NCI-H1417 (cell line): Measurements from ENCODE around the gene ABI3BP.

ENCODE experiments used
- DNase-seq, 3 experiments: peaks; one replicate each; lab custom pipeline; 2025; lab: John Stamatoyannopoulos, UW

The ABI3BP gene

DNA sequence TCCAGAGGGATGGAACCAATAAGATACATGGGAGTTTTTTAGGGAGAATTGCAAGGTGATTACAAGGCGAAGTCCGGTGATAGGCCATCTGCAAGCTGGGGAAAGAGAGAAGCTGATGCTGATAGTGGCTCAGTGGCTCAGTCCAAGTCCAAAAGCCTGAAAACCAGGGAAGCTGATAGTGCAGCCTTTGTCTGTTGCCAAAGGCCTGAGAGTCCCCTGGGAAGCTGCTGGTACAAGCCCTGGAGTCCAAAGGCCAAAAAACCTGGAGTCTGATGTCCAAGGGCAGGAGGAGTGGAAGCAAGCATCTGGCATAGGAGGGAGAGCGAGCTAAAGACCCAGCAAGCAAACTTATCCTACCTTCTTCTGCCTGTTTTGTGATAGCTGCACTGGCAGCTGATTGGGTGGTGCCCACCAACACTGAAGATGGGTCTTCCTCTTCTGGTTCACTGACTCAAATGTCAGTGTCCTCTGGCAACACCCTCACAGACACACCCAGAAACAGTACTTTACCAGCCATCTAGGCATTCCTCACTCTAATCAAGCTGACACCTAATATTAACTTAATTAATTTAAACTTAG lies 267.2 kb downstream of the ABI3BP start:
- no peak for DNase-seq

DNA sequence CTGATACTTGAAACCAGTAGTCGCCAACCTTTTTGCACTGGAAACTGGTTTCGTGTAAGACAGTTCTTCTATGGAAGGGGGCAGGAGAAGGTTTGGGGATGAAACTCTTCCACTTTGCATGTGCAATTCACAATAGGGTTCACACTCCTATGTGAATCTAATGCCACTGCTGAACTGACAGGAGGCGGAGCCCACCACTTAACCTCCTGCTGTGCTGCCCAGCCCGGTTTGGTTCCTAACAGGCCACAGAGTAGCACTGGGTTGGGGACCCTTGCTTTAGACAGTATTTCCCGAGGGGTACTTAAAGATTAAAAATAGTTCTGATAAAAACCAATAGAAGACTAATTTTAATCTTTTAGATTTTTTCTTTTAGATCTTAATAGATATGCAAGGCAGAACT lies 272.8 kb downstream of the ABI3BP start:
- peak in 2 of 3 experiments; percentile 9 to 49 for DNase-seq

DNA sequence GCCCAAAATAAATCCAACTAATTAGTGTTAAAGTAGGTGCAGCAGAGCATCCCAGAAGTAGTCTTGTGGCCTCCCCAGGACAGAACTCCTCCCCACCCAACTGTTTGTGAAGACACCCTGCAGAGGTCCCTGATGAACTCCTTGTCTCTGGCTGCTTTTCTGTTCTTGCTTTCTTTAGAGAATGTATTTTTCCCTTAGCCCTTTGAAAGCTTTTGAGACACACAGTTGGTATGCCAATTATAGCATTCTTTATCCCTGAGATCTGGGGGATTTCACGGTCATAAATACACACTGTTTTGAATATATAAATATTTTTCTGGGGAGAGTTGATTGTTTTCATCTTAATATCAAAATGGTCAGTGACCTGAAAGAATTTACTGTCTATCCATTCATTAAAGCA lies 274.1 kb downstream of the ABI3BP start:
- no peak for DNase-seq

DNA sequence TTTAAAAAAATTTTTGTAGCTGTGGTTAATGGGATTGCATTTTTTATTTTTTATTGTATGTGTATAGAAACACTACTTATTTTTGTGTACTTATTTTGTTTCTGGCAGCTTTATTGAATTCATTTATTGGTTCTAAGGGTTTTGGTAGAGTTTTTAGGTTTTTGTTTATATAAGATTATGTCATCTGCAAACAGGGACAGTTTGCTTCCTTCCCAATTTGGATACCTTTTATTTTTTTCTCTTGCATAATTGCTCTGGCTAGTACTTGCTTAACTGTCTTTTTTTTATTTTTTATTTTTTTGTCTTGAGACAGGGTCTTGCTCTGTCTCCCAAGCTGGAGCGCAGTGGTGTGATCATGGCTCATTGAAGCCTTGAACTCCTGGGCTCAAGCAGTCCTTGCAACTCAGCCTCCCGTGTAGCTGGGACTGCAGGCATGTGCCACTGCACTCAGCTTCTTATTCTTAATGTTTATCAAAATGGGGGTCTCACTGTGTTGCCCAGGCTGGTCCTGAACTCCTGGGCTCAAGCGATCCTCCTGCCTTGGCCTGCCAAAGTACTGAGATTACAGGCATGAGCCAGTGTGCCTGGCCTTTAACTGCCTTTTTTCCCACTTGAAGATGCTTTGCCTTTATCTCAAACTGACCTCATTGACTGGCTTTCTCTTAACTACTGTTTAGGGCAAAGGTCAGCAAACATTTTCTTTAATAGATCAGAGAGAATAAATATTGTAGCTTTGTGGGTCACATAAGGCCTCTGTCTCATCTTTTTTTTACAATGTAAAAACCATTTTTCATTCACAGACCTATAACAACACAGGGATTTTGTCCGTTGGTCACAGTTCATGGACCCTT lies 275.4 kb downstream of the ABI3BP start:
- DNase-seq = no peak

DNA sequence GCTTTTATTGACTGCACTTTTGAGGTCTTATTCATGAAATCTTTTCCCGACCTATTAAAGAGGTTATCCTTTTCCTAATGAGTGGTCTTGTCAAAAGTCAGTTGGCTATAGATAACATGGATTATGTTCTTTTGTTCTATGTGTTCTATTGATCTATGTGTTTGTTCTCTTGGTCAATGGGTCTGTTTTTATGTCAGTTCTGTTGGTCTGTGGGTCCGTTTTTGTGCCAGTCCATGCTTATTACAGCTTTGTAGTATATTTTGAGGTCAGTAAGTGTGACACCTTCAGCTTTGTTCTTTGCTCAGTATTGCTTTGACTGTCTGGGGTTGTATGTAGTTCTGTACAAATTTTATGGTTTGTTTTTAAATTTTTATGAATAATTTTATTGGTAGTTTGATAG lies 276.2 kb downstream of the ABI3BP start:
- DNase-seq = no peak

DNA sequence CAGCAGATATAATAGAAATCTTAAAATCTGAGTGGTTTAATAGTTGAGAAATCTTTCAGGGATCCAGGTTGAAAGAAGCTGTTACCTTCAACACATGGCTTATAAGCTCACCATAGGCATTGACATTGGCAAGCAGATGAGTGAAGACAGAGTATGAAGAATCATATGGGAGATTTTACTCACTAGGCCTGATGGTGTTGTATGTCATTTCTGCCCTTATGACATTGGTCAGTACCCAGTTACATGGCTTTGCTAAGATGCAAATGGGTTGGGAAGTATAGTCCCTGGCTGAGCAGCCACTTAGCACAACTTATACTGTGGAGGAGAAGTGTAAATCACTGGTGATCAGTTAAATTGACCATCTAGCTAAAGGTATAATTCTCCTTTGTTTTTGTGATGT lies 278.0 kb downstream of the ABI3BP start:
- DNase-seq = no peak

DNA sequence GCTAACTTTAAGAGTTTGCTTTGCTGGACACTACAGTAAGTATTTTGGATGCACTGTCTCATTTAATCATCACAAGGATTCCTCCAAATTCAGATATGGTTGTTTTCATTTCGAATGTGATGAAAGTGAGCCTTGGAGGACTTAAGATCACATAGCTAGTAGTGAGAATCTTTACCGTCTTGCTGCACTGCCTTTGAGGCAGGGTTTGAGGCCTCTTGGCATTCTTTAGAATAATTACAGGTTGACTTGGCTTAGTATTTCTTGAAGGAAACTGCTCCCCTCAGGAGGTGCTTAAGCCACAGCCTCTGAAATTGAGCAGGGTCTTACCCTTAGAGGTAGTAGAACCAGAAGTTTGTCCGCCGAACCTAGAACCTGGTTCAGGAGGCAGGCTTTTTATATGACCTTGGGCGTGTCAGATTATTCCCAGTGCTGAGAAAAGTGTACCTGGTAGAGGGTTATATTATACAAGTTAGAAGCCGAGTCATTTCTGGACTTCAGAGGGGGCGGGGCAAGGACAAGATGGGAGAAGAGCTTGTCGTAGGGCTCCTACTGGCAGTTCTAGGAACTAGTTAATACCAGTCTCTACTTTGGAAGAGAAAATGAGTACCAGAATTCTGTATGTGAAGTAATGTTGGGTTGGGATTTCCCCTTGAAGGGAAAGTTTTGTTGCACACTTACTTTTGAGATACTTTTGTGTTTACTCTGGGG lies 282.8 kb downstream of the ABI3BP start:
- peak in 2 of 3 experiments; percentile 39 to 58 for DNase-seq

DNA sequence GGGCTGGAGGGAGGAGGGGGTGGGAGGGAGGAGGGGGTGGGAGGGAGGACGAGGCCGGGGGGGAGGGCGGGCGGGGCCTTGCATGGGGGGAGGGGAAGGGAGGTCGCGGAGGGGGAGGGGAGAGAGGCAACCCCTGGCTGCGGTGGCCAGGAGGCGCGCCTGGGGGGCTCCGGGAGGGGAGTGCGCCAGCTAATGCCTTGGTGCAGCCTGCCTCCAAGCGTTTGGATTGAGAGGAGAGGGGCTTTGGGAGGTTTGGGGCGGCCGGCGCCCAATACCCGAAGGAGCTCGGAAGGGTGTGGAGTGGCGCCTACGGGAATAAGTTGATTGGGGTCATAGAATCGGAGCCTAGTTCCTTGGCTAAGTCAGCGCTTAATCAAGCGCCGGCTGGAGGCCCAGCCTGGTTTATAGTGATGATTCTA lies 283.4 kb downstream of the ABI3BP start:
- peak in 2 of 3 experiments; percentile 73 to 78 for DNase-seq

DNA sequence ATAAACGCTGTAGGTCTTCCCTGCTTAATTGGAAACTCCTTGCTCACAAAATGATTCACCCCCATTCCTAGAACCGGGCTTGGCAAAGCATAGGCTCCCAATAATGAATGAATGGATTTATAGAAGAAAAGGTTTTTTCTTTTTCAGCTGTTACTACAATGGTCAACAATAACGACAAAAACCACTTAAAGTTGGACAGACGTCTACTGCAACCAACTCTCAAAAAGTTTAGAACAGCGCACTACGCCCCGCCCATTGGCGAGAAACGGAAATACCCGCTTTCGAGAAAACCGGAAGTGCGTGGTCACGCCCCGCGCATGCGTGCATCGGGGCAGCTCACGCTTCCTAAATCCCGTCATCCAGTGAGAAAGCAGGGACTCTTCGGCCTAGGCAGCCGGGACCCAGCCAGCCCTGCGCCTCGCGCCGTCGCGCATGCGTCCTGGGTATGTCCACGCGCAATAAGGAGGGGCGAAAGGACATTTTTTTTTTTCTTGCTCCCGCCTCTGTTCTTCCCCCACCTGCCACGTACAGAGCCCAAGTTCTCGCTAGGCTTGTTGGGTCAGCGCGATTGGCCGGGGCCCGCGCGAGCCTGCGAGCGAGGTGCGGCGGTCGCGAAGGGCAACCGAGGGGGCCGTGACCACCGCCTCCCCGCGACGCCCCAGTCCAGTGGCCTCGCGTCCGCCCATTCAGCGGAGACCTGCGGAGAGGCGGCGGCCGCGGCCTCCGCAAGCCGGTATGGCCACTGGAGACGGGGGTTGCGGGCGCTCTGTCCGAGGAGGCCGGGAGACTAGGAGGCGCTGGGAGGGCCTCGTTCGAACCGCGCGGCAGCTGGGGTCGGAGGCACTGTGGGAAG lies 284.0 kb downstream of the ABI3BP start, which contains the start of gene TFG:
Gene TFG (plus strand): TSS at position 506 of the 853 bp plus-strand sequence. CDS start 4,192 bp downstream, outside the sequence.
- peak; percentile 98 to 99 (median 98) for DNase-seq

DNA sequence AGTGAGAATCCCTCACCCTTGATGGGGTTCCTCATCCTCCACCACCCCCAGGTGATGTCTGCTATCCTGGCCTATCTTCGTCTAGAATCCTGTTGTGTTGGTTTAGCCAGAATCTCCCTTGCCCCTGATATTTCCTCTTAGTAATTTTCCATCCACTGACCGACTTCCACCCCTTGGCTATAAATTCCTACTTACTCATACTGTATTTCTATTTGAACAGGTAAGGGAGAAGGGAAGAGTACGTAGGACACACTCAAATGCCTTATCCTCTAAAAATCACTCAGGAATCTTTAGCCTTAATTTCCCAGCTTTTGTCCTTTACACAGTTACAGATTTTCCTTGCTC lies 284.6 kb downstream of the ABI3BP start:
- no peak for DNase-seq

DNA sequence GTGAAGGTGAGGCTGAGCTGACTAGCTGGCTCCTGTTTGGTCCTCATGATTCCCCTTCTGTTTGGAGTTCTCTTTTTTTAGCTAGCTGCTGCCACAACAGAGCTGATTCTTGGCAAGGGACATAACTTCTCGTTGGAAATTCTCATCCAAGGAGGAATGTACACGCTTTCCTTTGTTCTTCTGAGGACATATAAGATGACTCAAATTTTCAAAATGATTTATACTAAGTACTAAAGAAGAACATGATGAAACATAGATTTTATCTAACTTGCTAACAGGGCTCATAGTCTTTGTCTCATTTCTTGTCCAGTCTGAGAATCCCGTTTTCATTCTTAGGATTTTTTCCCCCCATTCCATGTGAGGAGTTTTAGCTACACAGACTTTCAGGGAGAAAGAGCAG lies 286.9 kb downstream of the ABI3BP start:
- no peak for DNase-seq

DNA sequence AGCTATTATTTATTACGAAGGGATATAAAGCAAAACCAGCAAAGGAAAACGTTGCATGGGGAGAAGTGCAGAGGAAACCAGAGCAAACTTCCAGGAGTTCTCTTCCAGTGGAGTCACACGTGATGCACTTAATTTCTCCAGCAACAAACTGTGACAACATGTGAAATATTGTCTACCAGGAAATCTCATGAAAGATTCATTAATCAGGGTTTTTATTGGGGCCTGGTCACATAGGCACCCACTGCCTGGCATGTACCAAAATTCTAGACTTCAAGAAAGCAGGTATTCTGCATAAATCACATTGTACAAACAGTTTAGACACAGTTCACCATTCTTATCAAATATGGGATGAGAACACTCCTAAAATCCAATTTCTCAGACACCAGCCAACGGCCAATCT lies 289.4 kb downstream of the ABI3BP start:
- no peak for DNase-seq

DNA sequence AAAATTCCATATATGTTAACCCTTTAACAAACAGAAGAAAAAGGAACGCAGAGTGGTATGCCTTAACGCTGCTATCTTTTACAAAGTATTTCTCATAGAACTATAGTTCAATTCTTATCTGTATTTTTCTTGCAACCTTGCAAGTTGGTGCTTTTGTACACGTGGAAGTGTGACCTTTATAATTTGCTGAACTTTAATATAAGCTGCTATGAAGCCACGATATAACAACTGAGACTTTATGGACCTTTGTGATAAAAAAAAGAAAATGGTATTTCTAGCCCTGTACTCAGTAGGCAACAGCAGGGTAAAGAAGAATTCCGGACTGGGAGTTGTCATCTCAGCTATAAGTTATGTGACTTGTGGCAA lies 290.3 kb downstream of the ABI3BP start:
- DNase-seq = no peak

DNA sequence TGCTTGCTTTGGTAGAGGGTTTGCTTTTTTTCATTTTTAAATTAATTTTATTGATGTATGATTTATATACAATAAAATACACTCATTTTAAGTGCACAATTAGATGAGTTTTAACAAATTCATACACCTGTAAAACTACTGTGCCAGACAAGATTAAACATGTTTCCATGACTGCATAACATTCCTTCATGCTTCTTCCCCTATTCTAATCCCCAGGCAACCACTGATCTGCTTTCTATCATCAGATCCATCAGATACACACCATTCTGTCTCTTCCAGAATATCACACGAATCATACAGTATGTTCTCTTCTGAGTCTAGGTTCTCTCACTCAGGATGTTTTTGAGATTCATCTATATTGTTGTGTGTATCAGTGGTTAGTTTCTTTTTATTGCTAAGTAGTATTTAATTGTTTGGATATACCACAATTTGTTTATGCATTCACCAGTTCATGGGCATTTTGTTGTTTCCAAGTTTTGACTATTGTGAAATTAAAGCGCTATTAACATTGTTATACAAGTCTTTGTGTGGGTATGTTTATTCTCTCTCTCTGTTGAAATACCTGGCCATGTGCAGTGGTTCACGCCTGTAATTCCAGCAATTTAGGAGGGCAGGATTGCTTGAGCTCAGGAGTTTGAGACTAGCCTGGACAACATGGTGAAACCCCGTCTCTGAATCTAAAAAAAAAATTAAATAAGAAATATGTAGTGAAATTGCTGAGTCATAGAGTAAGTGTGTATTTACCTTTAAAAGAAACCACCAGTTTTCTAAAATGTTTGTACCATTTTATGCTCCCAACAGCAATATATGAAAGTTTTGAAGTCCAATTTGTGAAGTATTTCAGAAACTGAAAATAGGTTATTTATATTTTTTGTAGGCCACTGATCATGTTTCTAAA lies 290.9 kb downstream of the ABI3BP start:
- no peak for DNase-seq

DNA sequence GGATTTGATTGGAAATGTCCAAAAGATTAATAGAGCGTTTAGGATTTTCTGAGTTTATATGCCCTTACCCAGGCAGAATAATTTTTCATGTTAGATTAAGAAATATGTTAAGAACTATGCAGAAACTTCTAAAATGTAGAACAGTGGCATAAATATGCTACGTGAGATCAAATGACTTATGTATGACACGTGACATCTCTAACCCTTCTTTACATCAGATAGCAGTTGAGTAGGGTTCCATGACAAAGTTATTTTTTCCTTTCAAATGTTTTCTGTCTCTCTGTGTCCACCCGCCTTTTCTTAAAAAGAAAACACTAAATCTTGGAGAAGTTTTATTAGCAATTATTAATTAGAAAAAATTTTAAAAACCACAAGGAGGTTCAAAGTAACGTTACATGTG lies 292.5 kb downstream of the ABI3BP start:
- no peak for DNase-seq
